Retina (tissue), 1 donor: ENCODE measurements around the gene PNMA8A.
"Not testable (repeated sequence)": the region's sequence is repeated elsewhere in the genome, so short reads cannot be mapped to it uniquely, and the experiment has no call there.

ENCODE experiments used
- DNase-seq: peaks from one replicate; pipeline ENCODE4 v3.0.0-alpha.2; 2016

PNMA8A gene, protein sequence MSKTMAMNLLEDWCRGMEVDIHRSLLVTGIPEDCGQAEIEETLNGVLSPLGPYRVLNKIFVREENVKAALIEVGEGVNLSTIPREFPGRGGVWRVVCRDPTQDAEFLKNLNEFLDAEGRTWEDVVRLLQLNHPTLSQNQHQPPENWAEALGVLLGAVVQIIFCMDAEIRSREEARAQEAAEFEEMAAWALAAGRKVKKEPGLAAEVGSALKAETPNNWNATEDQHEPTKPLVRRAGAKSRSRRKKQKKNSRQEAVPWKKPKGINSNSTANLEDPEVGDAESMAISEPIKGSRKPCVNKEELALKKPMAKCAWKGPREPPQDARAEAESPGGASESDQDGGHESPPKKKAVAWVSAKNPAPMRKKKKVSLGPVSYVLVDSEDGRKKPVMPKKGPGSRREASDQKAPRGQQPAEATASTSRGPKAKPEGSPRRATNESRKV

DNA sequence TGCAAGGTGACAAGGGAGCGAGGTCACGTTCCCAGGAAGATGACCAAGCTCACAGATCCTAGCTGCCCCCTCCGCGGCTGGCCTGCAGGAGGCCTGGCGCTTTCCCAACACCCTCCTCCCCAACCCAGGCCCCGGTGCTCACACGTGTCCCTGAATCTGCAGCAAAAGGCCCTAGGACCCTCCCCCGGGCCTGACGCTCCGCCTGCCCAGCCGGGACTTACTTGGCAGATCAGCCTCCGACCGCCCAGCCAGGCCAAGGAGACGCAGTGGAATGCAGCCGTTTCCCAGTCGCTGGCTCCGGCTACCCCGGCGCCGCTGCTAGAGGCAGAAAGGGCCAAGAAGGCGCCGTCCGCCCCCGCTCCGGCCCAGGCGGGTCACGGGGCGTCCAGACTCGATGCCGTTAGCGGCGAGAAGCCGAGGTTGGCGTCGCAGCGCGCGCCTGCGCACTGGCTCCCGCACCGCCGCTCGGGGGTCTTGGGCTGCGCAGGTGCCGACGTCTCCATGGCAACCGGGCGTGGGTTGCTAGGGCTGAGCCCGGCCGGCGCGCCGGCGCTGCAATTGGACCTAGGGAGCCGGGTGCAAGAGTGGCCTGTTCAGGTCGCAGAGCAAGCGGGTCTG, at the start of gene PNMA8A:
PNMA8A (minus strand) TSS at position 448 of the 618 bp plus-strand sequence. CDS start 528 bp downstream, outside the sequence.
- DNase-seq, result peak; percentile 97

DNA sequence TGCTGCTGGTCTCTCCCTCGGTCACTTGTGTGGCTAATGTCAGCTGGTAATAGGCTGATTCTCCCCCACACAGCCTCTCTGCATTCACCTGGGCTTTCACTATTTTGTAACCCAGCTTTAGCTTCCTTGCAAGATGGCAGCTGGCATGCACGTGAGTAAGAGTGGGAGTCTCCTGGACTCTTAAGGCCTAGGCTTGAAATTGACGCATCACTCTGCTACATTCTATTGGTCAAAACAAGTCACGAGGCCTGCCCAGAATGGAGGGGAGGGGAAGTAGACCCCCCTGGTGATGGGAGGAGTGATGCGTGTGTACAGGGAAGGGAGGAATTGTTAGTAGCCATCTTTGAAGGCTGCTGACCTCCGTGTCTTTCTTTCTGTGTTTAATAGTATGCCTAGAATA, 49.3 kb upstream of the PNMA8A start:
- no peak for DNase-seq

DNA sequence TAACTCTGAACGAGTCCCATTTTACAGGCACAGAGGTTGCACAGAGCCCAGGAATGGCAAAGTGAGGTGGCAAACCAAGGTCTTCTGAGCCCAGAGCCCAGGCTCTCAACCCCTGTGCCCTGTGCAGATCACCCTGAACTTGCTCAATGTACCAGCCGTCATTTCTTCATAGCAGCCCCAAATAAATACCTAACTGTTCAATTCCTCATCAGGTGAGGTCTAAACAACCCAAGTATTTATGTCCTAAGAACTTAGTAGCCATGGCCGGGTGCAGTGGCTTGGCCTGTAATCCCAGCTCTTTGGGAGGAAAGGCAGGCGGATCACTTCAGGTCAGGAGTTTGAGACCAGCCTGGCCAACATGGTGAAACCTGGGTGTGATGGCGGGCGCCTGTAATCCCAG, 46.1 kb upstream of the PNMA8A start:
- DNase-seq, result no peak

DNA sequence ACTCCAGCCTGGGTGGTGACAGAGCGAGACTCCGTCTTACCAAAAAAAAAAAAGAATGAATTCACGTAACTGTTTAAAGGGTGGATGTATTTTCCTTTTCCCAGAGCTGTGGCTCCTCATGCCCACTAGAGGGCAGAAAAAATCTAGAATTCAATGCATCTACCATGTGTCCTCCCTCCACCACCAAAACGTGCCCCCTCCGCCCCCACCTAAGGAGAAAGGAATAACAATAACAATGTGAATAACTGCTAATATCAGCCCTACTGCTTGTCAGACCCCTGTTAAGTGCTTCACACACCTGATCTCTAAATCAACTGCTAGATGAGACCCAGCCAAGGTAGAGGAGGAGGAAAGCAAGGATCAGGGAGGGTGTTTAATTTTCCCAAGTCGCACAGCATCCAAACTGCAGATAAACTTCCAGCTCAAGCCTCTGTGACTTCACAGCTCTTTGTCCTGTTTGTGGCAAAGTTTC, 44.6 kb upstream of the PNMA8A start:
- DNase-seq, result no peak

DNA sequence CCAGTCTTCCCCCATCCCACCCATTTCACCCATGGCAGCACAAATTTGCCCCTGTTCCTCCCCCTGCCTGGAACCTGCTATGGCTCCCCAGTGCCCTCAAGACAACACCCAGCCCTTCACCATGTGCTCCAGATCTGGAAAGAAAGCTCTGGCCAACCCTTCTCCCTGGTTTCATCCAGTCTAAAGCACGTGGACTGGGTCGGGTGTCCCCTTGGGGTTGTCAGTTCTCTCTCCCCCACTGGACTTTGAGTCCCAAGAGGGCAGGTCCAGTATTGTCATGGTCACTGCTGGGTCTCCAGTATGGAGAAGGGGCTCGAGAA, 43.9 kb upstream of the PNMA8A start:
- no peak for DNase-seq

DNA sequence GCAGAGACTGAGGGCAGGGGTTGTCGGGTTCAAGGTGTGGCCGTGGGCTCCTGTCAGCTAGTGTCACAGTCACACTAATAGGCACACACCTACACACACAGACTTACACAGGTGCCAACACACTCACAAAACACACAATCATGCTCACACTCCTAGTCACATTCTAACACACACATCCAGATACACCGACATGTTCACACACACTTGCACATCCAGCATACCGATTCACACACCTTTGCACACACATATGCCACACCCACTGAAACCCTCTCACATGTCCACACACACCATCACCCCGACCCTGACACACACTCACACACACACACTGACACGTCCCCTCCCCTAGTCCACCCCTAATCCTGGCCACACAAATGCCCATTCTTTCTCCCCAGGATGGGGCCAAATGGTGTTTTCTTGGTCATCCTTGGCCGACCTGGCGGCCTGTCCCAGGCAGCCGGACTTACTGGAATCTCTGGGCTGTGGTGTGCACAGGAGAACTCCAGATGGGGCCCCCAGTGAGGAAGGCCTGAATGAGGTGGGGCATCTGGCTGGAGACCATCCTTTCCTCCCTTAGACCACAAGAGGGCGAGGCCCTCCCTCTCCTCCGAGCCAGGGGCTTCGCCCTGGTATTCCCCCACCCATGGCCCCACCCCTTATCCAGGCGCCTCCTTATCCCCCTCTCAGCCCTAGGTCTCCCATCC, 43.4 kb upstream of the PNMA8A start:
- no peak for DNase-seq

DNA sequence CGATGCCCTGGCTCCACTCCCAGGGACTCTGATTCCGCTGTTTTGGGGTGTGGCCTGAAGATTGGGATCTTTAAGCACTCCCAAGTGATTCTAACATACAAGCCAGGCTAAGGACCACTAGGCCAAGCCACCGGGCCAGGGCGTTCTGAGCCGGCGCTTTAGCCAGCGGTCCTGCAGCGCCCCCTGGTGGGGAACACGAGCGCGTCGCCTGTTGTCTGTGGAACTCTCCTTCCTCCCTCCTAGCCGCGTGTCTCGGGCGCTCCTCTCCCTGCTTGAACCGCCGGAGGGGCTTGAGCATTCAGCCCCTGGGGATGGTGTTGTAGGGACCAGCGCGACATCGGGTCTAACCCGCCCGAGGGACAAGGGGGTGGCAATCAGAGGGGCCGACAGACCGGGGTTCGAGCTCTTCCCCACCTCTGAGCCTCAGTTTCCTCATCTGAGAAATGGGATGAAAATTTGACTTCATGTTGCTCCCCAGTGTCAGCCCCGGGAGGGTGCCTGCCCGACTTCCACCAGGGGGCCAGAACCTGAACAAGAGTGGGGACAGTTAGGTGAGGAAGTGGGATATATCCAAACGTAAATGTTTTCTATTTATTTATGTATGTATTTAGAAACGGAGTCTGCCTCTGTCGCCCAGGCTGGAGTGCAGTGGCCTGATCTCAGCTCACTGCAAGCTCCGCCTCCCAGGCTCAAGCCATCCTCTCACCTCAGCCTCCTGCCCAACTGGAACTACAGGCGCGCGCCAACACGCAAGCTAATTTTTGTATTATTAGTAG, 42.3 kb upstream of the PNMA8A start:
- peak; percentile 88 for DNase-seq

DNA sequence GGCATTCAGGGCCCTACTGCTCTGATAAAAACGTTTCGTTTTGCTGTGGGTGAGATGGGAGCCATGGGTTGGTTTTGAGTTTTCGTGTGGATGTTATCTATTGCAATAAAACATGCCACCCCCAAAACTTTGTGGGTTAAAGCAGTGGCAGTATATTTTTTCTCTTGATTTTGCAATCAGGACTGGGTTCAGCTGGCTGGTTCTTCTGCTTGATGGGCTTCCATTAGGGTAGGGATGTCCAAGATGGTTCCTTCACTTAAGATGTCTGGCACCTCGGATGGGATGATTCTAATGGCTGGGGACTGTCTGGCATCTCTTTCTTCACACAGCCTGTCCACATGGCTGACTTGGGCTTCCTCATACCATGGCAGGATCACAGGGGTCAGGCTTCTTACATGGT, 39.9 kb upstream of the PNMA8A start:
- no peak for DNase-seq

DNA sequence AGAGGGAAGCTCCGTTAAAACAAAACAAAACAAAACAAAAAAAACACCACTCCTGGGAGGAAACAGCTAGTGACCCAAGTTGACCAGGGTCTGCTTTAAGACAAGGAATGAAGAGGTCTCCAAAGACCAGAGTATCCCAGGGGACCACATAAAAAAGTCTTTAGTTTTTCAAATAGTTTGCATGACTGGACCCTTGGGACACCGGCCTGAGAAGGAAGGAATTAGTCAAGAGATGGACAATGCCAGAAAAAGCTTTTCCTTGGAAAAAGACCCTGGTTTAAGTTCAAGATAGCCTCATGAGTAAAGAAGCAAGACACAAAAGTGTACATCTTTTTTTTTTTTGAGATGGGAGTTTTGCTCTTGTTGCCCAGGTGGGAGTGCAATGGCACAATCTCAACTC, 36.8 kb upstream of the PNMA8A start:
- no peak for DNase-seq

DNA sequence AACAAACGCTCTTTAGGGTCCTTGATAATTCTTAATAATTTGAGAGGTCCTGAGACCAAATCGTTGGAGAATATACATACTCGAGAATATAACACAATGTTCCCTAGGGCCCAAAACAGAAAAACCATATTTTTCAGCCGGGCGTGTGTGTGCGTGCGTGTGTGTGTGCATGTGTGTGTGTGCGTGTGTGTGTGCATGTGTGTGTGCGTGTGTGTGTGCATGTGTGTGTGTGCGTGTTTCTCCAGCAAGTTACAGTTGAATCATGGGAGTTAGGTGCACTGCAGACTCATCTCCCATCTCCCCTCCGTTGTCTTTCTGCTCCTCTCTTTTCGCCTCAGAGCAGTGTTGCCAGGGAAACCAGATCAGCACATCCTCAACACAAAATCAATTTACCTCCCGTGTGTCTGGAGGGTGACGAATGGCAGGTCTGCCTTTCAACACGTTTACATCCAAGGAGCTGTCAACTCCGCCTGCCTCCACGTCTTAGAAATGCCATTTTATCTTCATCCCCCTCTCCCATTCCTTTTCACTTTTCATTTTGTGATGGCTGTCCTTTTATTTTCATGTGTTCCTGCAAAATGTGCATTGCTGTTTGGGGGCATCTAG, 32.6 kb upstream of the PNMA8A start:
- DNase-seq, result peak; percentile 44

DNA sequence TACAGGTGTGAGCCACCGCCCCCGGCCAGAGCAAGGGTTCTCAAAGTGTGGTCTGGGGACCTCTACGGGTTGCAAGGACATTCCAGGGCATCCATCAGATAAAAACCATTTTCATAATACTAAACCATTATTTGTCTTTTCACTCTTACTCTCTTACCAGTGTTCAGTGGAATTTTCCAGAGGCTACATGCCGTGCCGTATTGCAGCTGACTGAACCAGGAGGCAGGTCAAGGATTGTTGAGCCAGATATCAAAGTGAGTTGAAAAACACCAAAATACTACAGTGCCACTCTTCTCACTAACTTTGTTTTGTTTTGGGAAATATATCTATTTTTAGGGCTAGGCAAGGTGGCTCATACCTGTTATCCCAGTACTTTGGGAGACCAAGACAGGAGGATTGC, 31.5 kb upstream of the PNMA8A start:
- no peak for DNase-seq

DNA sequence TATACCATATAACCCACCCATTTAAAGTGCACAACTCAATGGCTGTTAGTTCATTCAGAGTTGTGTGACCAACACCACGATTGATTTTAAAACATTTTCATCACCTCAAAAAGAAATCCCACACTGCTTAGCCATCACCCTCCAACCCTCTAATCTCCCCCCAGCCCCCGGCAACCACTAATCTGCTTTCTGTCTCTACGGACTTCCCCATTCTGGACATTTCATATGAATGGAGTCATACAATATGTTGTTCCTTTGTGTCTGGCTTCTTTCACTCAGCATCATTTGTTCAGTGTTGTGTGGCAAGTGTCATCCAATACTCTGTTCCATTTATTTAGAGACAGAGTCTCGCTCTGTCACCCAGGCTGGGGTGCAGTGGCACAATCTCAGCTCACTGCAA, 28.3 kb upstream of the PNMA8A start:
- no peak for DNase-seq

DNA sequence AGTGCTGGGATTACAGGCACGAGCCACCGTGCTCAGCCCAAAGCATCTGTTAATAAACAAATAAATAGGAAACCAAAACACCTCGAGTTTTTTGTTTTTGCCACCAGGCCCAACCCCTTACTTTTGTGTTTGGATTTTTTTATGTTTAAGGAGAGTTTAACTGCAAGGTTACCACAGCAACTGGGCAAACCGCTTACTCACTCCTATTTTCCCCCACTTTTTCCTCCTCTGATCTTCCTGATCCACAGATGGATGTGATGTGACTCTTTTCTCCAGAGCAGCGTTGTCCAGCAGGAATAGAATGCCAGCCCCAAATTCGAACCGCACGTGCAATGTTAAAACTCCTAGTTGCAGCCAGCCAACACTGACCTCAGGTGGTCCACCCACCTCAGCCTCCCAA, 26.4 kb upstream of the PNMA8A start:
- no peak for DNase-seq

DNA sequence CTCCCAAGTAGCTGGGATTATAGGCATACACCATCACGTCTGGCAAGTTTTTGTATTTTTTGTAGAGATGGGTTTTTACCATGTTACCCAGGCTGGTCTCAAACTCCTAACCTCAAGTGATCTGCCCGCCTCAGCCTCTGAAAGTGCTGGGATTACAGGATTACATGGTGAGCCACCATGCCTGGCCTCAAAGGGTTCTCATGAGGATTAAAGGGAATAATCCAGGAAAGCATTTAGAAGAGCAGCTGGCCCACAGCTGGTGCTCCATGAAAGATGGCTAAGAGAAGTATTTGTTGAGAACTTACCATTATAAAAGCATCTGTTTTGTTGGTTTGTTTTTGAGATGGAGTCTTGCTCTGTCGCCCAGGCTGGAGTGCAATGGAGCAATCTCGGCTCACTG, 25.5 kb upstream of the PNMA8A start:
- not testable (repeated sequence) for DNase-seq

DNA sequence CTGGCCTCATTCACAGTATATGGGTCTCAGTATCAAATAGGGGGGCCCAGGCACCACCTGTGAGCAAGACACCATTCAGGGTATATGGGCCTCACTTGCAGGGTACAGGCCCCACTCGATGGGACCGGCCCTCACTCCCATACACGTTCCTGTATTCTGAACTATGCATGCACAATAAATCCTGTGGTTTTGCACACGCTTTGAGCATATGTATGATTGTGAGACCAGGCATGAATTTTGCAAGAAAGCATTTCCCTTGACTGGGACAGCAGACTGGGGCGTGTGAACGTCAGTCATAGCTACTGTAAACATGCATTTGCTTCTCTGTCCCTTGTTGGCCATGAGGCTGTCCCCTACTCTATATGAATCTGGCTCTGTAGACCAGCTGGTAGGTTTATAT, 24.9 kb upstream of the PNMA8A start:
- no peak for DNase-seq

DNA sequence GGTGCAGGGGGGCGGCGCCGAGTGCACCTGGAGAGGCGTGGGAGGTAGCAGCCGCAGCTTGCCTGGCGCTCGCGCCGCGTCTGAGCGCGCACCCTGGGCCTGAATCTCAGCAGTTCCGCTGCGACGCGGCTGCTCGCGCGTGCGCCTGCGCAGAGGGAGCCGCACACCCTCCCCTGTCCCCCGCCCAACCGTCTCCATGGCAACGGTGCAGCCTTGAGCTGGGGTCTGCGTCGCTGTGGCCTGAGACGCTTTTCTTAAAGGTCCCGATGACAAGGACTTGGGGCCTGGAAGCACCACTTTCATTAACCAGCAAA, 24.4 kb upstream of the PNMA8A start, which contains the start of gene PNMA8B:
PNMA8B (minus strand) TSS at position 82 of the 314 bp plus-strand sequence. CDS start 402 bp downstream, outside the sequence.
- DNase-seq, result peak; percentile 98

DNA sequence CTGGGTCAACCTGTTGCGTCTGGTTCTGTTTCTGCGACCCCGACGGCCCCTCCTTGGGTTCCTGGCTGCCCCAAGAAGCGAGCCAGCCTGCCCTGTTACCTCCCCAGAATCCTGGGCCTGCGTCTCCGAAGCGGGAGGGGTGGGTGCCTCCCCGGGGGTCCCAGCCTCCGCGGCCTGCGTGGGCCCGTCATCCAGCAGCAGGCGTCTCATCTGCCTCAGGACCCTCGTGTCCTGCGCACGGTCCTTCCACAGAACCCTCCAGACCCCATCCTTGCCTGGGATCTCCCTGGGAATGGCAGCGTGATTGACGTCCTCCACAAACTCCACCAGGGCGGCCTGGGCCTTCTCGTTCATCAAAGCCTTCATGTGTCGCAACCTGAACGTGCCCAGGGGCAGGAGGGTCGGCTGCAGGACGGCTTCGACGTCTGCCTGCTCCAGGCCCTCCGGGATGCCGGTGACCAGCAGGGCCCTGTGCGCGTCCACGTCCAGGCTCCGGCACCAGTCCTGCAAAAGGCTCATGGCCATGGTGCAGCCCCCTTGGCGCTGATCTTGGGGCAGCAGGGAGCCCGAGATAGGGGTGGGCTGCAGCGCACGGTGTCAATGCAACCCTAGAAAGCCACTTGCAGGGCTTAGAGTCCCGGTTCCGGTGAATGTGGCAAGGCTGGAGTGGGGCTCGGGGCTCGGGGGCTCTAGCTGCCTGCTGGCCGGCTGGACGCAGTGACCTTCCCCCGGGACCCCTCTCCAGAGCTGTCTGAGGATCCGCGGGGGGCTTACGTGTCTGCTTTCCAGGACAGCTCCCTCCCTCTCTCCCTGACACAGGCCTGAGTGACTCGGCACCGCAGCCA, 23.8 kb upstream of the PNMA8A start:
- no peak for DNase-seq

DNA sequence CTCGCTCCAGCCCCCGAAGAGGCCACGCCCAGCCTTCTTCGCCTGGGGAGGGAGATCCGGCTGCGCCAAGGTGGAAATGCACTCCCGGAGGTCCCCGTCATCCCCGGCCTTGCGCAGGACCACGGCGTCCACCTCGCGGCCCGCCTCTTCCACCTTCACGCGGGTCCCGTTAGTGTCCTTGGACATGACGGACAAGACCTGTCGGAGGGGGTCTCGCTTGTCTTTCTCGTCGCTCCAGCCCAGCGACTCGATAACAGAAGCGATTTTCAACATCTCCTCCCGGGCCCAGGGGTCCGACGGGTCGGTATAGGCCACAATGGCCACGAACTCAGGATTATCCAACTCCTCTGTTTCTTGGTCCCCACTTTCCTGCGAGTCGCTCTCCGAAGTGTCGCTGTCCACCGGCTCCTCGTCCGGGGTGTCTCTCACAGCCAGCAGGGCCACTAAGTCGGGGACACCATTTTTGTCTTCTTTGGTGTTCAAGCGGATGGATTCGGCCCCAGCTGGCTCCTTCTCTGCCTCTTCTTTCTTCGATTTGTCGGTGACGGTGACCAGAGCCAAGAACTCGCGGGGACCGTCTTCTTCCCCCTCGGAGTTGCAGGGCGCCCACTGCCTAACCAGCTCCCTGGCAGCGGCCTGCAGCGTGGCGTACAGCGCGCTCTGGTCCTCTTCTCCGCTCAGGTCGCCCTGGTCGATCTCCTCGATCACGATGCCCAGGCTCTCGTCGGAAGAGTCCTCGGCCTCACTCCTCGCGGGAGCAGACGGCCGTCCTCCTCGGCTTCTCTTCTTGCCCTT, 23.0 kb upstream of the PNMA8A start:
- DNase-seq, result peak; percentile 49

DNA sequence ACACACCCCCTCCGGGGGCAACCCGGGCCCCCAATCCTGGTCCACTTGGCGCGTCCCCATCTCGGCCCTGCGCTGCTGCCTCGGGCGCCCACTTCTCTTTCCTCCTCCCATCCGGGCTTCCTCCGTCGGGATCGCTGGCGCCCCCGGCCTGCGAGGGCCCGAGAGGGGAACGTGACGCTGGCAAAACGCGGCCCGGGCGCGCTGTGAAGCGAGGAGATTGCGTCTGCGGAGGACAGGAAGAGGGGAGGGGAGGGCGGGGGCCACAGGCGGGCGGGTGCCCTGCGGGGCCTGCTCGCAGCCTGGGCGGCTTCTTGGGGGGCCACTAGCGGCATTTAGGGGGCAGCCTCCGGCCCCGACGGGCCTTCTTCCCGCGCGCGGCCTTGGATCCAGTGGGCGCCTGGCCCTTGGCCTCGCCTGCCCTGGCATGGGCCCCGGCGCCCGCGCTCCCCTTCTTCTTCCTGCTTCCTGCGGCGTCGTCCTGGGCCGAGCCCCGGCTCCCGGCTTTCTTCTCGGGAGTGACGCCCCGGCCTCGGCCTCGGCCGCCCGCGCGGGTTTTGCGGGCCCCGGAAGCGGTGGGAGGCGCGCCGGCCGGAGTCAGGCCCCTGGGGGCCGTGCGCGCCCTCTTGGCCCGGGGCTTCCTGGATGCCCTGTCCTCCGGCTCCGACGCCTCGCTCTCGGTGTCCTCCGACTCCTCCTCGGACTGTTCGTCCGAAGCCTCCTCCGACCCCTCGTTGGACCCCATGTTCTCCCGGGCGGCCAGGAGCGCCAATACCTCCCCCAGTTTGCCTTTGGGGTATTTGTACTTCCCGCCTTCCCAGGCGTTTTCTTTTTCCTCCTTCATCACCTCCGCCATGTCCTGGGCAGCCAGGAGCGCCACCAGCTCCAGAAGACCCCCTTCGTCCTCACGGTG, 22.1 kb upstream of the PNMA8A start:
- DNase-seq, result peak; percentile 67

DNA sequence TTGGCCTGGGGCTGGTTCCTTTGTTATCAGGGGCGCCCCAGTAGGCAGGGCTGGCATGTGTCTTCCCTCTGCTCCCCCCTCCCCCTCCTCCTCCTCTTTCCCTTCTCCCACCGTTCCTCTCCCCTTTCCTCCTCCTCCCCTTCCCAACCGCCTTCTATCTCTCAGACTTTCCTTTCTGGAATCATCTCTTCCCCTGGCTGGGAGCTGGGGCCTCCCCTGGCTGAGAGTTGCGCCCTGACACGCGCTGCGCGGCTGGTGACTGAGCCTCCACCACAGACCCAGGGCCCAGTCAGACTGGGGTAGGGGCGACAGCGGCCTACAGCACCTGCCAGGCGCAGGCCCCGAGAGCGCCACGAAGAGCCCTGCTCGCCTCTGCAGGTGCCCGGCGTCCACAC, 21.5 kb upstream of the PNMA8A start:
- no peak for DNase-seq
